K562 (cell line): ENCODE results near the gene FAM114A1. TPM values are rescaled to one million over a fixed set of nuclear protein-coding genes. Genes with fewer than 3 reads are reported as not detected.

Experiments
- ATAC-seq: fragments of 200-7000 bp; cut with Tn5 transposase; 3 replicates; pipeline ENCODE4 v1.9.1; 2020; ENCODE audit warnings: moderate library complexity
- BruUV-seq: library from RNA; stranded (reverse); fragments of 400-500 nt; replicated peaks from 2 replicates; lab custom pipeline; 2021; lab: Mats Ljungman, UMichigan
- CTCF ChIA-PET: fragments of 300-600 bp; formaldehyde crosslinking; extraction: SDS; loops from one replicate; lab custom pipeline; 2021; ENCODE audit warnings: low intra/inter-chr PET ratio; lab: Yijun Ruan, JAX
- POLR2A ChIA-PET: fragments of 300-600, 350-650 bp; sonication (Branson Sonifier 250); formaldehyde crosslinking; extraction: SDS; loops from one replicate; lab custom pipeline; 2021; ENCODE audit warnings: antibody characterized with exemption, inconsistent platforms; lab: Yijun Ruan, JAX
- DNase-seq, 4 experiments: peaks; one replicate each; pipeline versions ENCODE4 v3.0.0 to v3.0.0-alpha.2; 2011 to 2018; ENCODE audit warnings: low spot score in 3 of 4, mixed read lengths in 3 of 4; ENCODE audit errors: extremely low read depth in 1 of 4
- FAIRE-seq: peaks from 2 replicates; lab custom pipeline; 2011; peaks lifted over from hg19 to GRCh38; lab: Jason Lieb, UNC
- H2AFZ ChIP-seq: 2 replicates; pipeline ENCODE4 v1.6.0; 2011; ENCODE audit warnings: low read depth, low read length, control low read depth, inconsistent platforms
- H3K27ac ChIP-seq: fragments of 200-600 bp; 3 replicates; pipeline ENCODE4 v1.8.0; 2011; ENCODE audit warnings: low read depth, mild to moderate bottlenecking, control low read depth, inconsistent platforms, low read length, moderate library complexity, mixed read lengths; ENCODE audit errors: extremely low read depth
- H3K27me3 ChIP-seq, 2 experiments: fragments of 300-600 bp in 1 of 2; 2 replicates in 1 of 2; 3 replicates in 1 of 2; pipeline versions ENCODE4 v1.6.0 to v1.8.0; 2011; ENCODE audit warnings: inconsistent platforms in 2 of 2, low read length in 2 of 2, mild to moderate bottlenecking in 1 of 2, mixed read lengths in 1 of 2, moderate library complexity in 1 of 2; ENCODE audit not compliant: control insufficient read depth in 2 of 2, insufficient read depth in 2 of 2
- H3K36me3 ChIP-seq: fragments of 300-600 bp; 3 replicates; pipeline ENCODE4 v1.8.0; 2011; ENCODE audit warnings: mild to moderate bottlenecking, low read length, inconsistent platforms; ENCODE audit not compliant: control insufficient read depth, insufficient read depth
- H3K4me1 ChIP-seq, 2 experiments: fragments of 200-600 bp in 1 of 2; replicated peaks in 1 of 2; 2 replicates in 1 of 2; 3 replicates in 1 of 2; pipeline versions ENCODE4 v1.5.1 to v1.8.0; 2011; ENCODE audit warnings: inconsistent platforms in 2 of 2, low read length in 2 of 2, mild to moderate bottlenecking in 1 of 2, mixed read lengths in 1 of 2, moderate library complexity in 1 of 2; ENCODE audit not compliant: control insufficient read depth in 2 of 2, insufficient read depth in 2 of 2
- H3K4me2 ChIP-seq: 2 replicates; pipeline ENCODE4 v1.6.1; 2011; ENCODE audit warnings: low read length, control low read depth, inconsistent platforms, mixed read lengths; ENCODE audit not compliant: insufficient read depth
- H3K4me3 ChIP-seq: fragments of 200-600 bp; sonication (generic), shearing (Covaris generic); 2 replicates; pipeline ENCODE4 v1.5.1; 2016; ENCODE audit warnings: control low read depth, inconsistent platforms
- H3K79me2 ChIP-seq: fragments of 200-600 bp; 3 replicates; pipeline ENCODE4 v1.8.0; 2011; ENCODE audit warnings: low read length, inconsistent platforms; ENCODE audit not compliant: control insufficient read depth, insufficient read depth
- H3K9ac ChIP-seq, 2 experiments: 2 replicates each; pipeline versions ENCODE4 v1.6.0 to v1.6.1; 2011; ENCODE audit warnings: low read depth in 2 of 2, low read length in 2 of 2, control low read depth in 1 of 2, inconsistent platforms in 1 of 2, mild to moderate bottlenecking in 1 of 2, mixed read lengths in 1 of 2; ENCODE audit not compliant: insufficient read depth in 1 of 2
- H3K9me1 ChIP-seq: one replicate; pipeline ENCODE4 v1.6.0; 2011; ENCODE audit warnings: inconsistent platforms, mild to moderate bottlenecking, low read length, moderate library complexity; ENCODE audit not compliant: control insufficient read depth, insufficient read depth
- H3K9me3 ChIP-seq: replicated peaks from 2 replicates; pipeline ENCODE4 v1.5.1; 2011; ENCODE audit warnings: low read depth, low read length, inconsistent platforms; ENCODE audit not compliant: control insufficient read depth, insufficient read depth
- H4K20me1 ChIP-seq: replicated peaks from 2 replicates; pipeline ENCODE4 v1.6.1; 2011; ENCODE audit warnings: low read length, inconsistent platforms, mixed read lengths; ENCODE audit not compliant: control insufficient read depth, insufficient read depth
- BRD4 ChIP-seq: fragments of 200-600 bp; sonication (generic); IDR thresholded peaks from 2 replicates; pipeline ENCODE4 v1.6.1; 2017; ENCODE audit warnings: inconsistent platforms
- CHD2 ChIP-seq: IDR thresholded peaks from 2 replicates; pipeline ENCODE4 v1.6.1; 2011; ENCODE audit warnings: low read depth, low read length
- EP300 ChIP-seq: IDR thresholded peaks from 2 replicates; pipeline ENCODE4 v1.6.1; 2012; ENCODE audit warnings: low read length, improper control_type of control experiment
- HEY1 ChIP-seq: fragments of 250-450 bp; sonication (Bioruptor Pico); IDR thresholded peaks from 2 replicates; pipeline ENCODE4 v1.5.0; 2020; ENCODE audit warnings: mild to moderate bottlenecking, moderate library complexity, borderline replicate concordance
- IFI16 ChIP-seq: fragments of 250-450 bp; sonication (Bioruptor Pico); IDR thresholded peaks from 2 replicates; pipeline ENCODE4 v2.1.2; 2022; ENCODE audit warnings: mild to moderate bottlenecking, inconsistent platforms
- MCM7 ChIP-seq, 2 experiments: fragments of 450-650 bp; IDR thresholded peaks; 2 replicates each; pipeline ENCODE4 v1.6.1; 2016 to 2018
- ZBTB49 ChIP-seq: sonication (generic); formaldehyde crosslinking; IDR thresholded peaks from 2 replicates; pipeline ENCODE4 v1.8.0; 2022; ENCODE audit warnings: missing genetic modification reagents, mild to moderate bottlenecking, borderline replicate concordance
- ZNF282 ChIP-seq: sonication (generic); formaldehyde crosslinking; IDR thresholded peaks from 2 replicates; pipeline ENCODE4 v1.8.1; 2023; ENCODE audit warnings: missing genetic modification reagents
- ZNF395 ChIP-seq: fragments of 200-800 bp; sonication (Bioruptor generic); IDR thresholded peaks from 2 replicates; pipeline ENCODE4 v1.6.1; 2017; ENCODE audit warnings: missing genetic modification characterization, missing compliant biosample characterization
- ZNF589 ChIP-seq: fragments of 200-800 bp; sonication (Bioruptor generic); IDR thresholded peaks from 2 replicates; pipeline ENCODE4 v1.6.1; 2016; ENCODE audit warnings: low read depth, missing genetic modification characterization, missing compliant biosample characterization
- WGBS: fragments of 100-300 bp; shearing (Covaris generic); methylation state at CpG from one replicate; pipeline ENCODE4 v1.1.6; 2016; ENCODE audit warnings: low coverage, mixed read lengths; ENCODE audit not compliant: insufficient coverage; ENCODE audit errors: missing lambda C conversion rate; 5-methylcytosine and 5-hydroxymethylcytosine counted together
- in situ Hi-C: fragments of 300-500 bp; cut with MboI; formaldehyde crosslinking; loops from 4 replicates; pipeline ENCODE4 v1.15.0; 2018; ENCODE audit warnings: inconsistent platforms, mixed read lengths
- intact Hi-C: fragments of 100-400 bp; cut with micrococcal nuclease; formaldehyde crosslinking; loops from 2 replicates; pipeline ENCODE4 v1.14.2; 2022
- polyA plus RNA-seq, 8 experiments: library from polyadenylated mRNA; depleted of rRNA in 4 of 8; stranded (reverse) in 5 of 8; unstranded in 3 of 8; fragments of >200 nt; fragmentation: Nextera tagmentation in 2 of 8; fragmentation: Illumina TruSeq in 1 of 8; extraction: Ambion mirVana in 2 of 8; extraction: Trizol in 1 of 8; gene quantifications; 2 replicates each; pipeline versions ENCODE4 v1.2.1 to v1.2.3, GENCODE V29; 2011 to 2014; ENCODE audit warnings: inconsistent platforms in 1 of 8, missing spikeins in 1 of 8
- total RNA-seq, 7 experiments: library from RNA; depleted of rRNA in 6 of 7; stranded (reverse); fragments of >200 nt in 6 of 7; fragmentation: Illumina TruSeq in 2 of 7; extraction: Trizol in 2 of 7; gene quantifications; 2 replicates each; pipeline versions ENCODE4 v1.2.1 to v1.2.3, GENCODE V29; 2011 to 2021; ENCODE audit warnings: low replicate concordance in 1 of 7

The FAM114A1 gene
- total and polyA plus RNA-seq, 9 of the 15 experiments (the other 6 are each of a cell fraction or from before 2014, with no cell fraction given) = 1.8 to 12.0 (median 4.3) TPM

- BruUV-seq = no TSS peak
- in situ Hi-C loops = loop anchor here (10.0 kb wide), 1 partner anchor 685 kb away; the partner anchor contains the start of gene SMIM14
- ATAC-seq (no peak), DNase-seq (no peak), FAIRE-seq (no peak)
- POLR2A ChIA-PET = interaction anchor here (0.6 to 2.5 kb wide), 5 partner anchors 8 to 68 kb away, joined by 3 to 8 read pairs (median 3); no protein-coding TSS in a partner anchor
- Histone ChIP-seq H3K27me3 (peaks cover 16 to 18% of the 10 kb centered on the region in 2 experiments; a peak in 3 of 5 replicates), H3K79me2 (no peaks in the 10 kb centered on the region), H3K4me3 (no peak overlapping the region), H4K20me1 (no peaks in the 10 kb centered on the region), H3K9ac (no peak overlapping the region), H3K9me1 (no peaks in the 10 kb centered on the region), H3K9me3 (no peaks in the 10 kb centered on the region), H3K4me1 (no peaks in the 10 kb centered on the region), H2AFZ (no peak overlapping the region), H3K36me3 (no peaks in the 10 kb centered on the region), H3K4me2 (no peak overlapping the region), H3K27ac (no peak overlapping the region)
- TF ChIP-seq ZNF282 (CRISPR knock-in tag) (no peak), IFI16 (CRISPR knock-in tag) (no peak), CHD2 (no peak), BRD4 (no peak), ZBTB49 (CRISPR knock-in tag) (no peak), EP300 (no peak), ZNF395 (CRISPR knock-in tag) (no peak), HEY1 (CRISPR knock-in tag) (no peak), MCM7 (IDR thresholded peaks at IDR 0.05) (no peak), ZNF589 (CRISPR knock-in tag) (no peak)
- intact Hi-C loops = no loop called here
- CTCF ChIA-PET = interaction anchor here (0.6 kb wide), 1 partner anchor 144 kb away, joined by 3 read pairs; no protein-coding TSS in a partner anchor
- 0% methylated on average over 5 of the region's 5 CpGs for WGBS
These were observed 81.9 kb downstream of the FAM114A1 start for GRCh38 chr4:38949411-38950051.
